Measurements from ENCODE around the gene HOTAIR.

DNA sequence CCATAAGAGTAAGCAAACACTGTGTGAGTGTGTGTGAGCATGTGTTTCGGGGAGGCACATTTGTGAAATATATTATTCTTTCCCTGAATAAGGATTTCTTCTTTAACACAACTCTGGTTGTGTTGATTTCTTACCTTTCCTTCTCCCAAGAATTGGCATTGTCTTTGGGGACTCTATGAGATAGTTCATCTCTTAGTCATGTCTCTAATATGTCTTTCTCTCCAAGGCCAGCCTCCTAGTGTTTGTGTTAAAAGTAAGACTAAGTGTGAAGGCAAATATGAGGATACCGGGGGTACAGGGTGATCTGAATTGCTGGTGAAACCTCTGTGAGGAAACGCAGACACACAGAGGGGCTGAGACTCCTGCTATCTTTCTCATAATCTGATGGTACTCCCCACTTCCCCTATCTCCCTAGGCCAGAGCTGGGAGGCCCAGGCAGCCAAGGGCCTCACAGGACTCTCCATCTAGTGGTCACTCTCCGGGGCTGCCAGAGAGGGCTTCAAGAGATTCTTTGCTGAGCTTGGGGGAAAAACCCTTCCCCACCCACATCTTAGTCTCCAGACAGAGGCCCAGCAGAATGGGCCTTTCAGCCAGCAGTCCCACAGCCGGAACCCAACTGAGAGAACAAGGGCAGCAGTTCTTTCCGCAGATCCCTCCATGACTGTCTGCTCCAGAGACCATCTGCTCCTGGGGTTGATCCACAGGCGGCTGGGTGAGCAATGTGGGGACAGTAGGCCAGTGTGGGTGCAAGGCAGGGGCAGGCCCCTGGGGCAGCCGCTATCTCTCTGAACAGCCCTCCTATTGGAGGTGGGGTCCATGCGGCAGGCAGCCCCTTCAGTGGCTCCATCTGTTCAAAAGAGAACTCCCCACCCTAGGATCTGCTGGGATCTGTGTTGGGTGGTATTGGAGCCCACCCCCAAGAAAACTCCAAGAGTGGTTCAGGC, 25.8 kb downstream of the HOTAIR start:
- no peak for TF ChIP-seq POLR2A (IDR thresholded peaks at IDR 0.05; ENCODE audit: low read length)
- TF ChIP-seq GATA1 (IDR thresholded peaks at IDR 0.05; ENCODE audit: low read depth, low read length) = no peak
